ENCODE data around the gene CDKN1A.

CDKN1A gene

DNA sequence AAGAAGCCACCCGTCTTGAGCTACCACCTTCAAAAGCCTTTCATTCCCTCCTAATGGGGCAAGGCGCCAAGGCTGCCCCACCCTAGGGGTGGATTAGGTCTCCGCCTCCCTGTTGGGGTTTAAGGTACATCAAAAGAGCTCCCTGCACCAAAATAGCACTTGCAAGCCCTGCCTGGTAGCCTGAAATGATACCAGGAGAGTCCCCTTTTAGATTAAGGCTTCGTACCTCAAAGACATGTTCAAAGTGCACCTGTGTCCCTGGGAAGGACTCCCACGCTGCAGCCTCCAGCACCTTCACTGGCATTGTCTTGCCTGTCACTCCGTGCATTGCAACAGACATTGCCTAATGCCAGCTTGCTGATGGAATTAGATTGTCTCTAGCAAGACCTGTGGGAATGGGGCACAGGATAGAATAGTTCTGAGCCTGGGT, 15.7 kb upstream of the CDKN1A start:
- TF ChIP-seq, protein P1, sequence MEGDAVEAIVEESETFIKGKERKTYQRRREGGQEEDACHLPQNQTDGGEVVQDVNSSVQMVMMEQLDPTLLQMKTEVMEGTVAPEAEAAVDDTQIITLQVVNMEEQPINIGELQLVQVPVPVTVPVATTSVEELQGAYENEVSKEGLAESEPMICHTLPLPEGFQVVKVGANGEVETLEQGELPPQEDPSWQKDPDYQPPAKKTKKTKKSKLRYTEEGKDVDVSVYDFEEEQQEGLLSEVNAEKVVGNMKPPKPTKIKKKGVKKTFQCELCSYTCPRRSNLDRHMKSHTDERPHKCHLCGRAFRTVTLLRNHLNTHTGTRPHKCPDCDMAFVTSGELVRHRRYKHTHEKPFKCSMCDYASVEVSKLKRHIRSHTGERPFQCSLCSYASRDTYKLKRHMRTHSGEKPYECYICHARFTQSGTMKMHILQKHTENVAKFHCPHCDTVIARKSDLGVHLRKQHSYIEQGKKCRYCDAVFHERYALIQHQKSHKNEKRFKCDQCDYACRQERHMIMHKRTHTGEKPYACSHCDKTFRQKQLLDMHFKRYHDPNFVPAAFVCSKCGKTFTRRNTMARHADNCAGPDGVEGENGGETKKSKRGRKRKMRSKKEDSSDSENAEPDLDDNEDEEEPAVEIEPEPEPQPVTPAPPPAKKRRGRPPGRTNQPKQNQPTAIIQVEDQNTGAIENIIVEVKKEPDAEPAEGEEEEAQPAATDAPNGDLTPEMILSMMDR (IDR thresholded peaks at IDR 0.05; ENCODE audit: control insufficient read depth, extremely low read depth, insufficient read depth), result no peak
- no peak for DNase-seq (ENCODE audit: low read depth)
- no peak overlapping the region for H3K4me3 ChIP-seq (ENCODE audit: low read depth, low read length)

DNA sequence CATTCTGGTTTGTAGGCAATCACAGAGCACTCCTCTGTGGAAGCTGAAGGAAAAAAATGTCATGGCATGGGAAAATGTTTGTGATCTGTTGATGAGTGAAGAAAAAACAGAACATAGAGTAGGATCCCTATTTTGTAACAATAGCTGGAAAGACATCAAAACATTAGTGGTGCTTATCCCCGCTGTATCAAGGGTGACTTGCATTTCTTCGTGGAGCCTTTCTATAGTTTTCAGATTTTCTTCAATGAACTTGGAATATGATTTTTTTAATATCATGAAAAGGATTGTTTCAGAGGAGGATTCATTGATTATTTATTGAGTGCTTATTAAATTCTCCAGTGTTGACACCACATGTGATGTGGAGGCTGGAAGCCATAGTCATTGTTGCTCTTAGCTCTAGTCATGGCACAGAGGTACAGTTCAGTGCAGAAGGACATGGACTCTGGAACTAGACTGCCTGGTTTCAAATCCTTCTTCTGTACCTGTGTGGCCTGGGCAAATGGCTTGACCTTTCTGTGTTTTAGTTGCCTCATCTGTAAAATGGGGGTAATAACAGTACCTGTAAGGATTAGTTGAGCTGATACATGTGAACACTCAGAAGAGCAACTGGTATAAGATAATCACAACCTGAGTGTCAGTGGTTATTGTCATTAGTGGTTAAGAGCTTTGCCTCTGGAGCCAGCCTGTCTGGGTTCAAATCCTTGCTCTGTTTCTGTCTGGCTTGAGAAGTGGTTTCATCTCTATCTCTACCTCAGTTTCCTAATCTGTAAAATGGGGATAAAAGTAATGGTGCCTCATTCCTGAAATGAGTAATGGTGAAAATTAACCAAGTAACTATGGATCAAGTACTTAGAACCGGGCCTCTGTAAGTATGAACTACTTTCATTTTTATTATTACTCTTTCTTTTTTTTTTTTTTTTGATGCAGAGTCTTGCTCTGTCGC, 14.7 kb upstream of the CDKN1A start:
- DNase-seq (ENCODE audit: low read depth), result no peak
- TF ChIP-seq, protein P1 (IDR thresholded peaks at IDR 0.05; ENCODE audit: control insufficient read depth, extremely low read depth, insufficient read depth), result no peak

DNA sequence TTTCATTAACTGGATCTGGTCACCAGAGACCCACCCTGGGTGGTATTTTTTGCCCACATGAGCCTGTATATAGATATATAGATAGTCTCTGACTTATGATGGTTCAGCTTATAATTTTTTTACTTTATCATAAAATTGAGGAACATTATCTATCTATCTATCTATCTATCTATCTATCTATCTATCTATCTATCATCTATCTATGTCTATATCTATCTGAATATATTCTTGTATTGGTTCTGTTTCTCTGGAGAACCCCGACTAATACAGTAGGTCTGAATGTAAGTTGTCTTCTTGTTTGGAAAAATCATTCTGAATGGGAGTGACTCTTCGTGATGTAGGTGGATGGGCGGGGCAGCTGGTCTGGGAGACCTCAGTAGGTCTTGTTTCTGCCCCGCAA, 13.3 kb upstream of the CDKN1A start:
- TF ChIP-seq, protein P1 (IDR thresholded peaks at IDR 0.05; ENCODE audit: control insufficient read depth, extremely low read depth, insufficient read depth), result no peak

More for the DNA sequence above, 14.7 kb upstream of the CDKN1A start:
- no peak overlapping the region for H3K4me3 ChIP-seq (ENCODE audit: low read depth, low read length)

DNA sequence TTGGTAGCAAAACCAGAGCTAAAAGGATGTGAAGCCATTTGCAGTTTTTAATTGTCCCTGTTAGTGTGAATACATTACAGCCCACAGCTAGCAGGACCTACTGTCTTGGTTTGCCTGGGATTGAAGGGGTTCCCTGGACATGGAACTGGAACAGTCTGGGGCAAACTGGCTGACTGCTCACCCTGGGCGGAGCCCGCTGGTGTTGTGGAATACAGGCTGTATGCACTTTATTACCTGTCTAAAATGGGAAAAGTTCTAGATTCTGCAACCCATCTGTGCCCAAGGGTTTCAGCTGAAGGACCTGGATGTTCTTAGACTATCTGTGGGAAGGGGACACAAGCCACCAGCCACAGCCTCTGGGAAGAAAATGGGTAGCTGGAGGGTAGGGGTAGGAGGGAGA, 12.2 kb upstream of the CDKN1A start:
- TF ChIP-seq, protein P1 (IDR thresholded peaks at IDR 0.05; ENCODE audit: control insufficient read depth, extremely low read depth, insufficient read depth), result no peak
- DNase-seq (ENCODE audit: low read depth), result no peak
- H3K4me3 ChIP-seq (ENCODE audit: low read depth, low read length), result no peak overlapping the region

More for the DNA sequence above, 13.3 kb upstream of the CDKN1A start:
- H3K4me3 ChIP-seq (ENCODE audit: low read depth, low read length), result no peak overlapping the region
- no peak for DNase-seq (ENCODE audit: low read depth)

DNA sequence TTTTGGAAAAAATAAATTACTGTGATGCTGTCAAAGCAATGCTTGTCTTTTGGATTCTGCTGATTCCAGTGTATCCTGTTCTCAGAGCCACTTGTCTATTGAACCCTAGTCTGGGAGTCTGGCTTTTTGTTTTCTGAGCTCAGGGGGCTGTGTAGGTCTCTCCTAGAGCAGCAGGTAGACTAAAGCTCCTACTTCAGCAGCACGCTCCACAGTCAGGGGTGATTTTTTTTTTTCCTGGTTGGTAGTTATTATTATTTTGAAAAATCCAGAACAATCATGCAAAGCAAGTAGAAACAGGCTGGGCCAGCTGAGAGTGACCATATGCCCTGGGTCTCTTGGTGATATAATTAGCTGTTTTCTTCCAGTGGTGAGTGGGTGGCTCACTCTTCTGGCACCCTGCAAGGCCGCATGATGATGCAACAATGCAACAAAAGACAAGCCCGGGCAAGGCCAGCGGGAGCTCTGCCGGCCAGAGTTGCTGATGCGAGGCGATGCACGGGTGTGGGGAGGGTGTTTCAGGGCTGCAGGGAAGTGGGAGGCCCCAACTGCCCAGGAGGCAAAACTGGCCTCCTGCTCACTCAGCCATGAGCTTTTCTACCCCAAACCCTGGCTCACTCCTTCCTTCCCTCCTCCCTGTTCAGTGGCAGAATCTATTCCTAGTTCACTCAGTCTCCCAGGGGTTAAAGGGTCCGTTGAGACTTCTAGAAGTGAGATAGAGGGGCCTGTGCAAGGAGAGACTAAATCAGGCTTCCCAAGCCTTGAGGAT, 11.5 kb upstream of the CDKN1A start:
- TF ChIP-seq, protein P1 (IDR thresholded peaks at IDR 0.05; ENCODE audit: control insufficient read depth, extremely low read depth, insufficient read depth), result no peak
- no peak overlapping the region for H3K4me3 ChIP-seq (ENCODE audit: low read depth, low read length)
- no peak for DNase-seq (ENCODE audit: low read depth)

DNA sequence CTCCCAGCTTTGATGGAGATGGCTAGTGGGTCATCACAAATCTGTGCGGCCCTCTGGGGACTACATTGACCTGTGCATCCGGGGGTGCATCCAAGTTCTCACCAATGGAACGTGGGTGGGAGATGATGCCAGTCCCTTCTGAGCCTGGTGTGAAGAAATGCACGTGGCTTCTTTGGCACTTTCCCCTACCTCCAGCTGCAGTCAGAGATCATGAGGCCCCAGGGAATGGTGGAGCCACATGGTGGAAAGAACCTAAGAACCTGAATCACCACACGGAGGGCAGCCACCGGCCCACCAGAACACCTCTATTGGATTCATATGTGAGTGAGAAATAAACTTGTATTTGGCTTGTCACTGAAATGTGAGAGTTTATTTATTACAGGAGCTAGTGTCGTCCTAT, 9.9 kb upstream of the CDKN1A start:
- DNase-seq (ENCODE audit: low read depth), result no peak
- no peak overlapping the region for H3K4me3 ChIP-seq (ENCODE audit: low read depth, low read length)

More for the DNA sequence above, 9.9 kb upstream of the CDKN1A start:
- TF ChIP-seq, protein P1 (IDR thresholded peaks at IDR 0.05; ENCODE audit: control insufficient read depth, extremely low read depth, insufficient read depth), result no peak
